HepG2 (cell line): Measurements from ENCODE around the gene ERCC4. TPM values are rescaled to one million over a fixed set of nuclear protein-coding genes. Genes with fewer than 3 reads are reported as not detected.

Source experiments
- DMAP1 ChIP-seq: IDR thresholded peaks from 2 replicates; pipeline ENCODE4 v1.6.1; 2016
- HOXA5 ChIP-seq: sonication (generic); formaldehyde crosslinking; IDR thresholded peaks from 2 replicates; pipeline ENCODE4 v1.4.0; 2020; ENCODE audit warnings: missing genetic modification reagents
- ISL2 ChIP-seq: sonication (generic); formaldehyde crosslinking; IDR thresholded peaks from 2 replicates; pipeline ENCODE4 v1.5.0; 2020; ENCODE audit warnings: missing genetic modification reagents
- KLF13 ChIP-seq: sonication (generic); formaldehyde crosslinking; IDR thresholded peaks from 2 replicates; pipeline ENCODE4 v1.4.0; 2020; ENCODE audit warnings: mild to moderate bottlenecking, missing genetic modification reagents
- MAFK ChIP-seq, 2 experiments: IDR thresholded peaks in 1 of 2; conservative IDR thresholded peaks in 1 of 2; 2 replicates each; pipeline ENCODE4 v1.6.1; 2011; ENCODE audit warnings: improper control_type of control experiment in 2 of 2, low read length in 2 of 2
- MZF1 ChIP-seq: sonication (generic); formaldehyde crosslinking; IDR thresholded peaks from 2 replicates; pipeline ENCODE4 v1.8.1; 2023; ENCODE audit warnings: mild to moderate bottlenecking, missing genetic modification reagents, borderline replicate concordance
- NFYB ChIP-seq: sonication (generic); formaldehyde crosslinking; IDR thresholded peaks from 2 replicates; pipeline ENCODE4 v1.4.0; 2020; ENCODE audit warnings: missing genetic modification reagents
- SPEN ChIP-seq: sonication (generic); formaldehyde crosslinking; IDR thresholded peaks from 2 replicates; pipeline ENCODE4 v1.5.1; 2020; ENCODE audit warnings: low read depth, mild to moderate bottlenecking, missing genetic modification reagents
- THAP9 ChIP-seq: sonication (generic); formaldehyde crosslinking; IDR thresholded peaks from 2 replicates; pipeline ENCODE4; 2020; ENCODE audit warnings: missing genetic modification reagents, mild to moderate bottlenecking, borderline replicate concordance
- ZBTB34 ChIP-seq: sonication (generic); formaldehyde crosslinking; IDR thresholded peaks from 2 replicates; pipeline ENCODE4 v1.8.0; 2022; ENCODE audit warnings: mild to moderate bottlenecking, missing genetic modification reagents
- ZNF20 ChIP-seq: sonication (generic); formaldehyde crosslinking; IDR thresholded peaks from 2 replicates; pipeline ENCODE4 v1.4.0; 2020; ENCODE audit warnings: mild to moderate bottlenecking, moderate library complexity, missing genetic modification reagents
- ZNF550 ChIP-seq: sonication (generic); formaldehyde crosslinking; IDR thresholded peaks from 2 replicates; pipeline ENCODE4 v1.4.0; 2020; ENCODE audit warnings: mild to moderate bottlenecking, missing genetic modification reagents, borderline replicate concordance
- ZNF609 ChIP-seq: sonication (generic); formaldehyde crosslinking; IDR thresholded peaks from 2 replicates; pipeline ENCODE4 v1.4.0; 2020; ENCODE audit warnings: mild to moderate bottlenecking, missing genetic modification reagents, borderline replicate concordance
- ZNF891 ChIP-seq: sonication (generic); formaldehyde crosslinking; IDR thresholded peaks from 2 replicates; pipeline ENCODE4 v1.5.0; 2020; ENCODE audit warnings: mild to moderate bottlenecking, missing genetic modification reagents
- polyA plus RNA-seq, 8 experiments: library from polyadenylated mRNA; depleted of rRNA in 3 of 8; stranded (reverse) in 7 of 8; unstranded in 1 of 8; fragments of >200 nt; fragmentation: Illumina TruSeq in 4 of 8; extraction: Trizol in 4 of 8; gene quantifications; 2 replicates each; pipeline versions ENCODE4 v1.2.1 to v1.2.3, GENCODE V29; 2011 to 2016; ENCODE audit warnings: low read depth in 4 of 8, missing spikeins in 1 of 8, mixed read lengths in 1 of 8; ENCODE audit not compliant: insufficient read depth in 1 of 8
- total RNA-seq, 5 experiments: library from RNA; depleted of rRNA; stranded (reverse); fragments of >200 nt; fragmentation: Illumina TruSeq; extraction: Trizol; gene quantifications; 2 replicates each; pipeline ENCODE4 v1.2.3, GENCODE V29; 2016; ENCODE audit warnings: low read depth in 1 of 5

Gene ERCC4
- total and polyA plus RNA-seq, 2 of the 13 experiments (the other 11 are each of a cell fraction or from before 2014, with no cell fraction given) = 5.4 to 15.2 TPM

GRCh38 chr16:13873835-13874438 is 46.0 kb upstream of the ERCC4 start (continued):
- TF ChIP-seq ZNF550 (CRISPR knock-in tag) (no peak), ZNF20 (CRISPR knock-in tag) (no peak), KLF13 (CRISPR knock-in tag) (no peak), ZBTB34 (CRISPR knock-in tag) (no peak), THAP9 (CRISPR knock-in tag) (no peak), ZNF891 (CRISPR knock-in tag) (no peak), ZNF609 (no peak), SPEN (CRISPR knock-in tag) (peak; percentile 43; the same call in 1 of the 2 replicates), DMAP1 (no peak), NFYB (no peak), ISL2 (0 out of 2 replicates have a peak, but pooled peaks have one; percentile 17), HOXA5 (no peak), MZF1 (CRISPR knock-in tag) (no peak), MAFK (conservative IDR thresholded peaks at IDR 0.05 in 1 of 2, IDR thresholded peaks at IDR 0.05 in 1 of 2; ENCODE audit: low read length in 2 of 2) (peak in 1 of 2 experiments; percentile 2; a peak in 1 of 4 replicates)
